HG02610 (cell line): ENCODE data around the gene SH3RF3.

Experiments
- ATAC-seq: cut with Tn5 transposase; IDR thresholded peaks from one replicate; pipeline ENCODE4 v1.9.1; 2021; ENCODE audit warnings: mild to moderate bottlenecking, moderate library complexity; ENCODE audit not compliant: unreplicated experiment

SH3RF3 gene

GRCh38 chr2:109482361-109482861 lies 353.4 kb downstream of the SH3RF3 start:
- ATAC-seq, result no peak

GRCh38 chr2:109486711-109487535 lies 357.9 kb downstream of the SH3RF3 start:
- no peak for ATAC-seq

GRCh38 chr2:109487536-109487869 lies 358.5 kb downstream of the SH3RF3 start:
- no peak for ATAC-seq

- ATAC-seq, result no peak
Observed at GRCh38 chr2:109487871-109488655, 359.1 kb downstream of the SH3RF3 start.

- ATAC-seq, result no peak
Observed at GRCh38 chr2:109489296-109489695, 360.3 kb downstream of the SH3RF3 start.

GRCh38 chr2:109493176-109493935 lies 364.4 kb downstream of the SH3RF3 start:
- ATAC-seq, result no peak

GRCh38 chr2:109494351-109494750 lies 365.3 kb downstream of the SH3RF3 start:
- ATAC-seq, result no peak

GRCh38 chr2:109497463-109497862 lies 368.5 kb downstream of the SH3RF3 start:
- ATAC-seq, result no peak

GRCh38 chr2:109497911-109498870 lies 369.2 kb downstream of the SH3RF3 start:
- ATAC-seq, result no peak

- no peak for ATAC-seq
Observed at GRCh38 chr2:109498906-109499305, 369.9 kb downstream of the SH3RF3 start.

GRCh38 chr2:109499566-109499965 lies 370.6 kb downstream of the SH3RF3 start:
- no peak for ATAC-seq

GRCh38 chr2:109500910-109501309 lies 371.9 kb downstream of the SH3RF3 start:
- ATAC-seq, result no peak

GRCh38 chr2:109501461-109501860 lies 372.5 kb downstream of the SH3RF3 start:
- no peak for ATAC-seq

GRCh38 chr2:109503191-109503590 lies 374.2 kb downstream of the SH3RF3 start:
- ATAC-seq, result no peak

GRCh38 chr2:109507217-109507616 lies 378.2 kb downstream of the SH3RF3 start:
- ATAC-seq, result no peak

GRCh38 chr2:109507828-109508227 lies 378.8 kb downstream of the SH3RF3 start:
- ATAC-seq, result no peak

- no peak for ATAC-seq
Observed at GRCh38 chr2:109508556-109508955, 379.6 kb downstream of the SH3RF3 start.

- no peak for ATAC-seq
Observed at GRCh38 chr2:109510136-109511028, 381.4 kb downstream of the SH3RF3 start.

GRCh38 chr2:109511168-109511567 lies 382.2 kb downstream of the SH3RF3 start:
- ATAC-seq, result no peak
